Loucy (cell line): ENCODE data around the gene SORCS2.

Experiments used
- H2AFZ ChIP-seq: fragments of 200-600 bp; sonication (generic); 2 replicates; pipeline ENCODE4 v1.6.0; 2016; ENCODE audit warnings: antibody characterized with exemption, mild to moderate bottlenecking, low read length, moderate library complexity
- H3F3A ChIP-seq: fragments of 200-600 bp; 2 replicates; pipeline ENCODE4 v1.6.0; 2016; ENCODE audit warnings: antibody characterized with exemption, low read depth, mild to moderate bottlenecking
- H3K27me3 ChIP-seq: fragments of 200-600 bp; sonication (generic); 2 replicates; pipeline ENCODE4 v1.6.1; 2014; ENCODE audit warnings: low read length, mild to moderate bottlenecking; ENCODE audit not compliant: insufficient read depth, poor library complexity, severe bottlenecking
- H3K36me3 ChIP-seq: fragments of 200-600 bp; sonication (generic); 2 replicates; pipeline ENCODE4 v1.6.1; 2016; ENCODE audit warnings: low read length; ENCODE audit not compliant: insufficient read depth
- H3K4me1 ChIP-seq: fragments of 200-600 bp; sonication (generic); 2 replicates; pipeline ENCODE4 v1.5.1; 2014; ENCODE audit warnings: low read length, mild to moderate bottlenecking; ENCODE audit not compliant: insufficient read depth, poor library complexity, severe bottlenecking
- H3K4me2 ChIP-seq: fragments of 200-600 bp; sonication (generic); 2 replicates; pipeline ENCODE4 v1.6.0; 2014; ENCODE audit warnings: antibody characterized with exemption, low read length, low read depth, mild to moderate bottlenecking; ENCODE audit not compliant: poor library complexity, severe bottlenecking
- H3K4me3 ChIP-seq: fragments of 200-600 bp; sonication (generic); 2 replicates; pipeline ENCODE4 v1.5.1; 2014; ENCODE audit warnings: low read length, mild to moderate bottlenecking, mixed read lengths; ENCODE audit not compliant: poor library complexity, severe bottlenecking
- H3K79me2 ChIP-seq: fragments of 200-600 bp; sonication (generic); 2 replicates; pipeline ENCODE4 v1.6.1; 2014; ENCODE audit warnings: low read length; ENCODE audit not compliant: insufficient read depth
- H3K9ac ChIP-seq: fragments of 200-600 bp; sonication (generic); 2 replicates; pipeline ENCODE4 v1.6.0; 2014; ENCODE audit warnings: mild to moderate bottlenecking, low read depth, low read length, moderate library complexity; ENCODE audit not compliant: poor library complexity, severe bottlenecking
- H3K9me2 ChIP-seq: fragments of 200-600 bp; sonication (generic); replicated peaks from 2 replicates; pipeline ENCODE4 v1.6.1; 2016; ENCODE audit warnings: low read depth, low read length, mixed read lengths
- H3K9me3 ChIP-seq: fragments of 200-600 bp; sonication (generic); 2 replicates; pipeline ENCODE4 v1.6.1; 2014; ENCODE audit warnings: mild to moderate bottlenecking, antibody characterized with exemption, low read length, low read depth; ENCODE audit not compliant: insufficient read depth
- H4K20me1 ChIP-seq: fragments of 200-600 bp; sonication (generic); 2 replicates; pipeline ENCODE4 v1.6.0; 2014; ENCODE audit warnings: antibody characterized with exemption, low read length, mild to moderate bottlenecking; ENCODE audit not compliant: insufficient read depth, poor library complexity, severe bottlenecking
- EZH2phosphoT487 ChIP-seq: fragments of 200-600 bp; IDR thresholded peaks from 2 replicates; pipeline ENCODE4 v1.6.1; 2018; ENCODE audit warnings: antibody characterized with exemption, mild to moderate bottlenecking, moderate library complexity, borderline replicate concordance
- TF ChIP-seq, protein P1 (sequence below): fragments of 200-600 bp; sonication (generic); conservative IDR thresholded peaks from 2 replicates; pipeline ENCODE4 v1.5.1; 2014; ENCODE audit warnings: mild to moderate bottlenecking, antibody characterized with exemption, low read length

SORCS2 gene

DNA sequence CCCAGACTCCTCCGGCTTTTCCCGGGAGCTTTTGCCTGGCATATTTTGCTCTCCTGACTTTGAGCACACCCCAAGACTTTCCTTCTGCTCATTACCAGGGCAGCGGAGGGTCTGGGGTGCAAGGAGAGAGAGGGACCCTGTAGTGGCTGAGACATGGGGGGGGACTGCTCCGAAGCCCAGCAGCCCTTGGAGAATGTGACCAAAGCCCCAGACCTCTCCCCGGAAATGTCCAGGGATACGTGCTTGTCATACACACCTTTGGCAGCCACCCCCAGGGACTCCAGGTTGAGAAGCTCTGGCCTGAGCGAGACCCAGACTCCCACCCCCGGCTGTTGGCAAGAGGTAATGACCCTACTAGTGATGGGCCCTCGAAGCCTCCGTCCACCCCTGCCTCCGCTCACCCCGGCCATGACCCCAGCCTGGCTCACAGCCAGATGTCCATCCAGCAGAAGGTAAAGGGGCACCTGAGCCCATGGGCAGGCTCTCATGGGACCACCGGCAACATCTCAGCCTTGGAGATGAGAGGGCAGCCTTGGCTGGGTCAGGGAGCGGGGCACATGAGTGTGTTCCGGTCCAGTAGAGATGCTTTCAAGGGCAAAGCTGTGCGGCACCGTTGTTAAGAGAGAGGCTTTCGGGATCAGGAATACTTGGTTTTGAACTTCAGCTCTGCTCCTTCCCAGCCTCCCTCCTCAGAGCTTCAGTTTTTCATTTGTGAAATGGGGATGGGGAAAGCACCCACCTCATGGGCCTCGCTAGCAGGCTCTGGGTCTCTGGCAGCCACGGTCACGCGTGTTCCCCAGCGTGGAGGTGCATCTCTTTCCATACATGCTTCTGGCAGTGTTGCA, 240.4 kb downstream of the SORCS2 start:
- H3K9ac ChIP-seq = no peak overlapping the region
- no peak overlapping the region for H3K4me2 ChIP-seq
- no peaks in the 10 kb centered on the region for H3K9me2 ChIP-seq
- H3K27me3 ChIP-seq = no peaks in the 10 kb centered on the region
- H4K20me1 ChIP-seq = no peaks in the 10 kb centered on the region
- no peaks in the 10 kb centered on the region for H3K4me1 ChIP-seq
- peaks cover 10% of the 10 kb centered on the region; the same call in 1 of the 2 replicates for H3K9me3 ChIP-seq
- H3K36me3 ChIP-seq = no peaks in the 10 kb centered on the region
- H3K4me3 ChIP-seq = no peak overlapping the region
- H3K79me2 ChIP-seq = no peaks in the 10 kb centered on the region
- H2AFZ ChIP-seq = no peak overlapping the region
- H3F3A ChIP-seq = no peaks in the 10 kb centered on the region
- TF ChIP-seq, protein P1, sequence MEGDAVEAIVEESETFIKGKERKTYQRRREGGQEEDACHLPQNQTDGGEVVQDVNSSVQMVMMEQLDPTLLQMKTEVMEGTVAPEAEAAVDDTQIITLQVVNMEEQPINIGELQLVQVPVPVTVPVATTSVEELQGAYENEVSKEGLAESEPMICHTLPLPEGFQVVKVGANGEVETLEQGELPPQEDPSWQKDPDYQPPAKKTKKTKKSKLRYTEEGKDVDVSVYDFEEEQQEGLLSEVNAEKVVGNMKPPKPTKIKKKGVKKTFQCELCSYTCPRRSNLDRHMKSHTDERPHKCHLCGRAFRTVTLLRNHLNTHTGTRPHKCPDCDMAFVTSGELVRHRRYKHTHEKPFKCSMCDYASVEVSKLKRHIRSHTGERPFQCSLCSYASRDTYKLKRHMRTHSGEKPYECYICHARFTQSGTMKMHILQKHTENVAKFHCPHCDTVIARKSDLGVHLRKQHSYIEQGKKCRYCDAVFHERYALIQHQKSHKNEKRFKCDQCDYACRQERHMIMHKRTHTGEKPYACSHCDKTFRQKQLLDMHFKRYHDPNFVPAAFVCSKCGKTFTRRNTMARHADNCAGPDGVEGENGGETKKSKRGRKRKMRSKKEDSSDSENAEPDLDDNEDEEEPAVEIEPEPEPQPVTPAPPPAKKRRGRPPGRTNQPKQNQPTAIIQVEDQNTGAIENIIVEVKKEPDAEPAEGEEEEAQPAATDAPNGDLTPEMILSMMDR = no peak
- TF ChIP-seq EZH2phosphoT487 = no peak

GRCh38 chr4:7433376-7434140, 241.2 kb downstream of the SORCS2 start:
- no peaks in the 10 kb centered on the region for H4K20me1 ChIP-seq
- H3K27me3 ChIP-seq = no peaks in the 10 kb centered on the region

GRCh38 chr4:7434141-7434765, 241.9 kb downstream of the SORCS2 start:
- no peaks in the 10 kb centered on the region for H3K27me3 ChIP-seq
- H3K4me3 ChIP-seq = no peak overlapping the region
- H3K9ac ChIP-seq = no peak overlapping the region
- H4K20me1 ChIP-seq = no peaks in the 10 kb centered on the region
- no peak for TF ChIP-seq EZH2phosphoT487
- TF ChIP-seq, protein P1 = no peak
- no peaks in the 10 kb centered on the region for H3K79me2 ChIP-seq
- H3K4me2 ChIP-seq = no peak overlapping the region
- H3K9me2 ChIP-seq = no peaks in the 10 kb centered on the region
- no peaks in the 10 kb centered on the region for H3F3A ChIP-seq
- H3K9me3 ChIP-seq = peaks cover 7% of the 10 kb centered on the region; the same call in 1 of the 2 replicates
- H3K4me1 ChIP-seq = no peaks in the 10 kb centered on the region
- H3K36me3 ChIP-seq = no peaks in the 10 kb centered on the region
- H2AFZ ChIP-seq = no peak overlapping the region

More at GRCh38 chr4:7433376-7434140, 241.2 kb downstream of the SORCS2 start:
- H3K36me3 ChIP-seq = no peaks in the 10 kb centered on the region
- TF ChIP-seq, protein P1 = no peak
- no peak for TF ChIP-seq EZH2phosphoT487
- no peaks in the 10 kb centered on the region for H3K9me2 ChIP-seq
- no peaks in the 10 kb centered on the region for H3F3A ChIP-seq
- H3K4me1 ChIP-seq = no peaks in the 10 kb centered on the region
- H3K4me3 ChIP-seq = no peak overlapping the region
- no peak overlapping the region for H2AFZ ChIP-seq
- no peak overlapping the region for H3K9ac ChIP-seq
- H3K4me2 ChIP-seq = no peak overlapping the region
- H3K9me3 ChIP-seq = peaks cover 7% of the 10 kb centered on the region; the same call in 1 of the 2 replicates
- H3K79me2 ChIP-seq = no peaks in the 10 kb centered on the region
